Suprapubic skin (tissue), 4 donors: ENCODE data around the gene MPP3. TPM values are rescaled to one million over a fixed set of nuclear protein-coding genes. Genes with fewer than 3 reads are reported as not detected.

Experiments
- DNase-seq, 2 donors: peaks; one replicate each; pipeline ENCODE4 v3.0.0-alpha.2; 2019; ENCODE audit warnings: low spot score in 2 of 2
- H3K27ac ChIP-seq: fragments of 200-600 bp; sonication (generic); one replicate; pipeline ENCODE4 v1.5.1; 2019
- H3K27me3 ChIP-seq: fragments of 200-600 bp; sonication (generic); one replicate; pipeline ENCODE4 v1.5.1; 2019
- H3K36me3 ChIP-seq: fragments of 200-600 bp; sonication (generic); one replicate; pipeline ENCODE4 v1.5.1; 2019
- H3K4me1 ChIP-seq: fragments of 200-600 bp; sonication (generic); one replicate; pipeline ENCODE4 v1.5.1; 2019
- H3K4me3 ChIP-seq: fragments of 200-600 bp; sonication (generic); one replicate; pipeline ENCODE4 v1.5.1; 2019; ENCODE audit warnings: mild to moderate bottlenecking
- H3K9me3 ChIP-seq: fragments of 200-600 bp; sonication (generic); one replicate; pipeline ENCODE4 v1.5.1; 2019
- CTCF ChIP-seq, 2 donors: fragments of 200-600 bp in 1 of 2; fragments of 450-650 bp in 1 of 2; sonication (generic) in 1 of 2; IDR thresholded peaks; one replicate each; pipeline ENCODE4 v1.5.1; 2016 to 2019; ENCODE audit warnings: antibody characterized with exemption in 2 of 2, mild to moderate bottlenecking in 1 of 2, moderate library complexity in 1 of 2
- EP300 ChIP-seq: sonication (generic); formaldehyde crosslinking; IDR thresholded peaks from one replicate; pipeline ENCODE4 v1.6.1; 2017; ENCODE audit warnings: antibody characterized with exemption
- POLR2A ChIP-seq, 2 donors: fragments of 450-650 bp; IDR thresholded peaks; one replicate each; pipeline ENCODE4 v1.6.1; 2017; ENCODE audit warnings: antibody characterized with exemption in 2 of 2, mild to moderate bottlenecking in 2 of 2, moderate library complexity in 2 of 2
- POLR2AphosphoS5 ChIP-seq, 3 donors: sonication (generic); formaldehyde crosslinking; IDR thresholded peaks; one replicate each; pipeline ENCODE4 v1.6.1; 2017; ENCODE audit warnings: antibody characterized with exemption in 3 of 3
- WGBS: methylation state at CpG from one replicate; pipeline ENCODE4 v1.1.5; 2018; 5-methylcytosine and 5-hydroxymethylcytosine counted together
- total RNA-seq, 4 donors: library from RNA; depleted of rRNA; stranded (reverse); fragments of >200 nt; gene quantifications; one replicate each; pipeline ENCODE4 v1.1.0, GENCODE V29; 2016

Gene MPP3
- total RNA-seq, 4 donors from 2014 or later: 5.4 to 8.0 (median 5.9) TPM

- WGBS: 90% methylated on average over 9 of the region's 9 CpGs
- peak in 1 of 2 donors; percentile 38 for DNase-seq
- H3K4me1 ChIP-seq: no peaks in the 10 kb centered on the region
- H3K36me3 ChIP-seq: peaks cover 14% of the 10 kb centered on the region
- no peak overlapping the region for H3K4me3 ChIP-seq
- H3K27me3 ChIP-seq: no peaks in the 10 kb centered on the region
- TF ChIP-seq EP300: no peak
- TF ChIP-seq CTCF (IDR thresholded peaks at IDR 0.05): no peak
- no peak for TF ChIP-seq POLR2A (IDR thresholded peaks at IDR 0.05)
- no peak for TF ChIP-seq POLR2AphosphoS5 (IDR thresholded peaks at IDR 0.05)
- H3K27ac ChIP-seq: no peak overlapping the region
- no peaks in the 10 kb centered on the region for H3K9me3 ChIP-seq
Observed at GRCh38 chr17:43817826-43818225, 15.1 kb downstream of the MPP3 start.

- peaks cover 19% of the 10 kb centered on the region for H3K36me3 ChIP-seq
- 91% methylated on average over 22 of the region's 24 CpGs for WGBS
- no peak for TF ChIP-seq CTCF (IDR thresholded peaks at IDR 0.05)
- TF ChIP-seq EP300: no peak
- no peak for TF ChIP-seq POLR2AphosphoS5 (IDR thresholded peaks at IDR 0.05)
- TF ChIP-seq POLR2A (IDR thresholded peaks at IDR 0.05): no peak
- no peaks in the 10 kb centered on the region for H3K9me3 ChIP-seq
- no peak overlapping the region for H3K4me3 ChIP-seq
- no peaks in the 10 kb centered on the region for H3K27me3 ChIP-seq
- no peaks in the 10 kb centered on the region for H3K4me1 ChIP-seq
- H3K27ac ChIP-seq: no peak overlapping the region
- no peak for DNase-seq
Observed at GRCh38 chr17:43816336-43817320, 16.3 kb downstream of the MPP3 start.

GRCh38 chr17:43814714-43815113 lies 18.2 kb downstream of the MPP3 start:
- Histone ChIP-seq H3K27ac (no peak overlapping the region), H3K27me3 (no peaks in the 10 kb centered on the region), H3K36me3 (peaks cover 19% of the 10 kb centered on the region), H3K4me1 (no peaks in the 10 kb centered on the region), H3K4me3 (no peak overlapping the region), H3K9me3 (no peaks in the 10 kb centered on the region)
- no peak for DNase-seq
- 37% methylated on average over 1 of the region's 1 CpG for WGBS
- no peak for TF ChIP-seq EP300
- no peak for TF ChIP-seq POLR2A (IDR thresholded peaks at IDR 0.05)

GRCh38 chr17:43814026-43814425 lies 18.9 kb downstream of the MPP3 start:
- H3K4me3 ChIP-seq: no peak overlapping the region
- H3K27me3 ChIP-seq: no peaks in the 10 kb centered on the region
- no peak for TF ChIP-seq CTCF (IDR thresholded peaks at IDR 0.05)
- TF ChIP-seq EP300: no peak
- no peak for TF ChIP-seq POLR2AphosphoS5 (IDR thresholded peaks at IDR 0.05)
- TF ChIP-seq POLR2A (IDR thresholded peaks at IDR 0.05): no peak
- no peaks in the 10 kb centered on the region for H3K4me1 ChIP-seq
- H3K36me3 ChIP-seq: peaks cover 19% of the 10 kb centered on the region
- DNase-seq: no peak
- 92% methylated on average over 7 of the region's 12 CpGs for WGBS
- H3K27ac ChIP-seq: no peak overlapping the region
- H3K9me3 ChIP-seq: no peaks in the 10 kb centered on the region

- Histone ChIP-seq H3K4me1 (no peaks in the 10 kb centered on the region), H3K27ac (no peak overlapping the region), H3K36me3 (peaks cover 19% of the 10 kb centered on the region), H3K4me3 (no peak overlapping the region), H3K27me3 (no peaks in the 10 kb centered on the region), H3K9me3 (no peaks in the 10 kb centered on the region)
- no peak for DNase-seq
- TF ChIP-seq POLR2A (IDR thresholded peaks at IDR 0.05) (no peak), POLR2AphosphoS5 (IDR thresholded peaks at IDR 0.05) (no peak), EP300 (no peak), CTCF (IDR thresholded peaks at IDR 0.05) (no peak)
- WGBS: no CpG with 5 or more reads among the region's 3 CpGs
Observed at GRCh38 chr17:43813386-43813785, 19.6 kb downstream of the MPP3 start.
